ENCODE results near the gene PTPRN2.

Gene PTPRN2

GRCh38 chr7:158570449-158571170, 17.0 kb downstream of the PTPRN2 start:
- no peak for DNase-seq (ENCODE audit: low read depth)
- no peak overlapping the region for H3K4me3 ChIP-seq (ENCODE audit: low read depth, low read length)
- TF ChIP-seq CTCF (conservative IDR thresholded peaks at IDR 0.05; ENCODE audit: low read depth, low read length) = no peak

- TF ChIP-seq CTCF (conservative IDR thresholded peaks at IDR 0.05; ENCODE audit: low read depth, low read length) = no peak
- no peak for DNase-seq (ENCODE audit: low read depth)
Measured at GRCh38 chr7:158569858-158570323, 17.7 kb downstream of the PTPRN2 start.

GRCh38 chr7:158568974-158569857, 18.4 kb downstream of the PTPRN2 start:
- no peak overlapping the region for H3K4me3 ChIP-seq (ENCODE audit: low read depth, low read length)
- peak; percentile 8 for DNase-seq (ENCODE audit: low read depth)
- TF ChIP-seq CTCF (conservative IDR thresholded peaks at IDR 0.05; ENCODE audit: low read depth, low read length) = no peak

More at GRCh38 chr7:158569858-158570323, 17.7 kb downstream of the PTPRN2 start:
- no peak overlapping the region for H3K4me3 ChIP-seq (ENCODE audit: low read depth, low read length)

- no peak overlapping the region for H3K4me3 ChIP-seq (ENCODE audit: low read depth, low read length)
- no peak for TF ChIP-seq CTCF (conservative IDR thresholded peaks at IDR 0.05; ENCODE audit: low read depth, low read length)
- no peak for DNase-seq (ENCODE audit: low read depth)
Measured at GRCh38 chr7:158567153-158567603, 20.4 kb downstream of the PTPRN2 start.

GRCh38 chr7:158564663-158565035, 23.0 kb downstream of the PTPRN2 start:
- TF ChIP-seq CTCF (conservative IDR thresholded peaks at IDR 0.05; ENCODE audit: low read depth, low read length) = no peak
- no peak overlapping the region for H3K4me3 ChIP-seq (ENCODE audit: low read depth, low read length)
- no peak for DNase-seq (ENCODE audit: low read depth)

- TF ChIP-seq CTCF (conservative IDR thresholded peaks at IDR 0.05; ENCODE audit: low read depth, low read length) = no peak
- DNase-seq (ENCODE audit: low read depth) = no peak
- H3K4me3 ChIP-seq (ENCODE audit: low read depth, low read length) = no peak overlapping the region
Measured at GRCh38 chr7:158563911-158564662, 23.5 kb downstream of the PTPRN2 start.

All from choroid plexus epithelial cell (primary cell).